OCI-LY1 (cell line): ENCODE data around the gene MARK1.

Source experiments
- H2AFZ ChIP-seq: fragments of 200-600 bp; sonication (generic), shearing (Covaris generic); 2 replicates; pipeline ENCODE4 v1.6.0; 2014; ENCODE audit warnings: antibody characterized with exemption, mild to moderate bottlenecking, low read length
- H3F3A ChIP-seq: fragments of 200-600 bp; sonication (generic), shearing (Covaris generic); 2 replicates; pipeline ENCODE4 v1.6.0; 2014; ENCODE audit warnings: mild to moderate bottlenecking, antibody characterized with exemption, low read length, moderate library complexity; ENCODE audit not compliant: insufficient read depth
- H3K27ac ChIP-seq: fragments of 200-600 bp; sonication (generic); 2 replicates; pipeline ENCODE4 v1.5.1; 2014; ENCODE audit warnings: low read length, mixed run types, mild to moderate bottlenecking, low read depth; ENCODE audit not compliant: poor library complexity, severe bottlenecking
- H3K27me3 ChIP-seq: fragments of 200-600 bp; sonication (generic); 2 replicates; pipeline ENCODE4 v1.6.0; 2014; ENCODE audit warnings: antibody characterized with exemption, mild to moderate bottlenecking, low read length, moderate library complexity; ENCODE audit not compliant: insufficient read depth
- H3K36me3 ChIP-seq: fragments of 200-600 bp; sonication (generic); 2 replicates; pipeline ENCODE4 v1.6.1; 2014; ENCODE audit warnings: mild to moderate bottlenecking, antibody characterized with exemption, low read length, moderate library complexity, mixed read lengths; ENCODE audit not compliant: insufficient read depth
- H3K4me1 ChIP-seq: fragments of 200-600 bp; sonication (generic); 2 replicates; pipeline ENCODE4 v1.5.1; 2014; ENCODE audit warnings: mild to moderate bottlenecking, low read length, moderate library complexity; ENCODE audit not compliant: insufficient read depth, severe bottlenecking
- H3K4me2 ChIP-seq: fragments of 200-600 bp; sonication (generic), shearing (Covaris generic); 2 replicates; pipeline ENCODE4 v1.6.1; 2014; ENCODE audit warnings: low read length
- H3K4me3 ChIP-seq: fragments of 200-600 bp; sonication (generic); 2 replicates; pipeline ENCODE4 v1.5.1; 2014; ENCODE audit warnings: low read length, low read depth, mild to moderate bottlenecking, mixed read lengths; ENCODE audit not compliant: poor library complexity, severe bottlenecking
- H3K79me2 ChIP-seq: fragments of 200-600 bp; shearing (Covaris generic); 2 replicates; pipeline ENCODE4 v1.6.1; 2016; ENCODE audit warnings: mixed run types, low read length, mixed read lengths; ENCODE audit not compliant: insufficient read depth
- H3K9ac ChIP-seq: fragments of 200-600 bp; sonication (generic), shearing (Covaris generic); 2 replicates; pipeline ENCODE4 v1.6.1; 2014; ENCODE audit warnings: mild to moderate bottlenecking, low read length, mixed read lengths
- H3K9me2 ChIP-seq: fragments of 200-600 bp; sonication (generic), shearing (Covaris generic); 2 replicates; pipeline ENCODE4 v1.6.1; 2014; ENCODE audit warnings: low read depth, mild to moderate bottlenecking, low read length, mixed read lengths
- H3K9me3 ChIP-seq: fragments of 200-600 bp; shearing (Covaris generic); 2 replicates; pipeline ENCODE4 v1.6.1; 2014; ENCODE audit warnings: low read length, mixed read lengths
- H4K20me1 ChIP-seq: fragments of 200-600 bp; sonication (generic), shearing (Covaris generic); 2 replicates; pipeline ENCODE4 v1.6.0; 2016; ENCODE audit warnings: mild to moderate bottlenecking, low read length; ENCODE audit not compliant: insufficient read depth
- EZH2 ChIP-seq: fragments of 200-600 bp; sonication (generic), shearing (Covaris generic); IDR thresholded peaks from 2 replicates; pipeline ENCODE4 v1.8.0; 2017; ENCODE audit warnings: borderline replicate concordance, mixed run types, mild to moderate bottlenecking, antibody characterized with exemption, low read length, moderate library complexity, mixed read lengths
- TF ChIP-seq, protein P1 (sequence below): fragments of 200-600 bp; sonication (generic), shearing (Covaris generic); IDR thresholded peaks from 2 replicates; pipeline ENCODE4 v1.5.1; 2017; ENCODE audit warnings: mild to moderate bottlenecking, antibody characterized with exemption, low read length, moderate library complexity, mixed read lengths

MARK1 gene

DNA sequence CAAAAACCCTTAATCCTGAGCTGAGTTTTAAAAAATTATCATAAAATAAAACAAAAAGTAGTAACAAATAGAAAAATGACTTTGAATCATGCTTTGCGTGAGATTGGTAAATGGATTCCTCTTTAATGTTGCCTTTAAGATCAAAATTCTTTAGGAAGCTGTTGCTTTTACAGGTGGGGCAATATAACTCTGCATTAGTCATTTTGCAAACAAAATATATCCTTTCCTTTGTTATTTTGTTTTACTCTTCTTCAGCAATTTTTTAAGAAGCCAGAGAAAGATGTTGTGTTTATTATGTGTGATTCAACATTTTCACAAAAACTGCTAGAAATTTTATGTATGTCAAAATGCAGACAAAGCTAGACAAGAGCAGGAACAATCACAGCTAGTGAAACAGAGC is 50.0 kb downstream of the MARK1 start:
- peaks cover 6% of the 10 kb centered on the region; the same call in 1 of the 2 replicates for H3K9me3 ChIP-seq
- H3K4me1 ChIP-seq = no peaks in the 10 kb centered on the region
- no peak overlapping the region for H3K9ac ChIP-seq
- no peaks in the 10 kb centered on the region for H3K79me2 ChIP-seq
- no peak overlapping the region for H2AFZ ChIP-seq
- no peak for TF ChIP-seq EZH2
- TF ChIP-seq, protein P1, sequence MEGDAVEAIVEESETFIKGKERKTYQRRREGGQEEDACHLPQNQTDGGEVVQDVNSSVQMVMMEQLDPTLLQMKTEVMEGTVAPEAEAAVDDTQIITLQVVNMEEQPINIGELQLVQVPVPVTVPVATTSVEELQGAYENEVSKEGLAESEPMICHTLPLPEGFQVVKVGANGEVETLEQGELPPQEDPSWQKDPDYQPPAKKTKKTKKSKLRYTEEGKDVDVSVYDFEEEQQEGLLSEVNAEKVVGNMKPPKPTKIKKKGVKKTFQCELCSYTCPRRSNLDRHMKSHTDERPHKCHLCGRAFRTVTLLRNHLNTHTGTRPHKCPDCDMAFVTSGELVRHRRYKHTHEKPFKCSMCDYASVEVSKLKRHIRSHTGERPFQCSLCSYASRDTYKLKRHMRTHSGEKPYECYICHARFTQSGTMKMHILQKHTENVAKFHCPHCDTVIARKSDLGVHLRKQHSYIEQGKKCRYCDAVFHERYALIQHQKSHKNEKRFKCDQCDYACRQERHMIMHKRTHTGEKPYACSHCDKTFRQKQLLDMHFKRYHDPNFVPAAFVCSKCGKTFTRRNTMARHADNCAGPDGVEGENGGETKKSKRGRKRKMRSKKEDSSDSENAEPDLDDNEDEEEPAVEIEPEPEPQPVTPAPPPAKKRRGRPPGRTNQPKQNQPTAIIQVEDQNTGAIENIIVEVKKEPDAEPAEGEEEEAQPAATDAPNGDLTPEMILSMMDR = no peak
- H3K36me3 ChIP-seq = no peaks in the 10 kb centered on the region
- H4K20me1 ChIP-seq = no peaks in the 10 kb centered on the region
- H3K27me3 ChIP-seq = no peaks in the 10 kb centered on the region
- no peaks in the 10 kb centered on the region for H3K9me2 ChIP-seq
- H3K27ac ChIP-seq = no peak overlapping the region
- H3F3A ChIP-seq = no peaks in the 10 kb centered on the region
- no peak overlapping the region for H3K4me3 ChIP-seq
- H3K4me2 ChIP-seq = no peak overlapping the region

DNA sequence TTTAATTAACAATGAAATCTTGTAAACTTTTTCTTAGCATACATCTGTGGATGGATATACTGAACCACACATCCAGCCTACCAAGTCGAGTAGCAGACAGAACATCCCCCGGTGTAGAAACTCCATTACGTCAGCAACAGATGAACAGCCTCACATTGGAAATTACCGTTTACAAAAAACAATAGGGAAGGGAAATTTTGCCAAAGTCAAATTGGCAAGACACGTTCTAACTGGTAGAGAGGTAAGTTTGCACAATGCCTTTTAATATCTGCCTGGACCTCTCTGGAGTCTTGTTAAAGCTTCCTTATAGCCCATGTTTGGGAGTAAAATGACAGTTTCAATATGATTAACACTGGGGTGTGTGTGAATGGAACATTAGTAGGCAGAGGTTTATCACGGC is 51.4 kb downstream of the MARK1 start:
- Histone ChIP-seq H3K4me1 (no peaks in the 10 kb centered on the region), H3K9me2 (no peaks in the 10 kb centered on the region), H3K9me3 (peaks cover 2% of the 10 kb centered on the region; the same call in 1 of the 2 replicates), H3K9ac (no peak overlapping the region), H3K27ac (no peak overlapping the region), H3K4me3 (no peak overlapping the region), H2AFZ (no peak overlapping the region), H3K79me2 (no peaks in the 10 kb centered on the region), H3K27me3 (no peaks in the 10 kb centered on the region), H3K36me3 (no peaks in the 10 kb centered on the region), H3K4me2 (no peak overlapping the region), H4K20me1 (no peaks in the 10 kb centered on the region), H3F3A (no peaks in the 10 kb centered on the region)
- no peak for TF ChIP-seq EZH2
- TF ChIP-seq, protein P1 = no peak

DNA sequence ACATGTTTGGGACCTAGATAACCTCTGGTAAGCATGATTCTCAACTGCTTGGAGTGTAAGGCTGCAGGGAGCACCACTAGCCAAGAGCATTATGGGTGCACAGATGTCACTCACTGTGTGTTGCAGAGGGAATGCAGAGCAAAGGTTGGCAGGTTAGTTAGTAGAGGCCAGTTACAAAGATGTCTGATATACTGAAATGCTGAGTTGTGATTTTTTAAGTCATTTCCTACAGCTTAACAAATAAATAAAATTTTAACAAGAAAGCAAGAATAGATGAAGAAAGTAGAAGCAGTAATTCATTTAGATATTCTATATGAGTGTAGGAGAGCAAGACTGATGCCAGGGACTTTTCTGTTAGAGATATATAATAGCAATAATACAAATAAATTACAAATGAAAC is 64.8 kb downstream of the MARK1 start:
- no peaks in the 10 kb centered on the region for H3K9me3 ChIP-seq
- TF ChIP-seq EZH2 = no peak
- TF ChIP-seq, protein P1 = no peak
- H3K36me3 ChIP-seq = no peaks in the 10 kb centered on the region
- H3K9me2 ChIP-seq = no peaks in the 10 kb centered on the region
- H3K4me1 ChIP-seq = no peaks in the 10 kb centered on the region
- no peak overlapping the region for H2AFZ ChIP-seq
- H3K27me3 ChIP-seq = no peaks in the 10 kb centered on the region; the same call in 1 of the 2 replicates
- H3K79me2 ChIP-seq = no peaks in the 10 kb centered on the region
- no peak overlapping the region for H3K27ac ChIP-seq
- no peaks in the 10 kb centered on the region for H3F3A ChIP-seq
- no peak overlapping the region for H3K4me3 ChIP-seq
- no peak overlapping the region for H3K4me2 ChIP-seq
- no peaks in the 10 kb centered on the region for H4K20me1 ChIP-seq
- no peak overlapping the region for H3K9ac ChIP-seq
